HG02870 (cell line): ENCODE measurements around the gene ZNF23.
A peak's percentile ranks its signal among the peaks of the same experiment; 100 is the strongest.

Experiments
- ATAC-seq: cut with Tn5 transposase; IDR thresholded peaks from one replicate; pipeline ENCODE4 v1.9.1; 2021; ENCODE audit warnings: mild to moderate bottlenecking, moderate library complexity; ENCODE audit not compliant: unreplicated experiment

ZNF23 gene

GRCh38 chr16:71428385-71428784, 33.7 kb downstream of the ZNF23 start:
- no peak for ATAC-seq

GRCh38 chr16:71426880-71427615, 35.0 kb downstream of the ZNF23 start:
- no peak for ATAC-seq

- ATAC-seq, result peak; percentile 68
Measured at GRCh38 chr16:71426069-71426879, 35.8 kb downstream of the ZNF23 start.

GRCh38 chr16:71425746-71426068, 36.3 kb downstream of the ZNF23 start:
- ATAC-seq, result no peak

GRCh38 chr16:71424626-71425025, 37.4 kb downstream of the ZNF23 start:
- no peak for ATAC-seq

GRCh38 chr16:71423865-71424264, 38.2 kb downstream of the ZNF23 start:
- no peak for ATAC-seq

GRCh38 chr16:71423016-71423415, 39.0 kb downstream of the ZNF23 start:
- no peak for ATAC-seq

- ATAC-seq, result no peak
Measured at GRCh38 chr16:71421911-71422310, 40.1 kb downstream of the ZNF23 start.

- no peak for ATAC-seq
Measured at GRCh38 chr16:71414038-71414437, 48.0 kb downstream of the ZNF23 start.

- no peak for ATAC-seq
Measured at GRCh38 chr16:71413341-71413740, 48.7 kb downstream of the ZNF23 start.

- no peak for ATAC-seq
Measured at GRCh38 chr16:71412270-71413160, 49.5 kb downstream of the ZNF23 start.

- no peak for ATAC-seq
Measured at GRCh38 chr16:71410146-71410545, 51.9 kb downstream of the ZNF23 start.

GRCh38 chr16:71409011-71409775, 52.9 kb downstream of the ZNF23 start:
- ATAC-seq, result no peak

- ATAC-seq, result no peak
Measured at GRCh38 chr16:71408536-71408935, 53.5 kb downstream of the ZNF23 start.

- ATAC-seq, result no peak
Measured at GRCh38 chr16:71407731-71408130, 54.3 kb downstream of the ZNF23 start.

- no peak for ATAC-seq
Measured at GRCh38 chr16:71406724-71407123, 55.3 kb downstream of the ZNF23 start.

GRCh38 chr16:71406316-71406715, 55.7 kb downstream of the ZNF23 start:
- ATAC-seq, result no peak

GRCh38 chr16:71404364-71404763, 57.7 kb downstream of the ZNF23 start:
- no peak for ATAC-seq

GRCh38 chr16:71402674-71403073, 59.4 kb downstream of the ZNF23 start:
- ATAC-seq, result no peak

GRCh38 chr16:71402007-71402406, 60.0 kb downstream of the ZNF23 start:
- ATAC-seq, result no peak
